ENCODE data around the gene POM121L12. TPM values are rescaled to one million over a fixed set of nuclear protein-coding genes. Genes with fewer than 3 reads are reported as not detected.

The POM121L12 gene
- total RNA-seq = not detected in 2 replicates
- not detected in 2 replicates for polyA plus RNA-seq

DNA sequence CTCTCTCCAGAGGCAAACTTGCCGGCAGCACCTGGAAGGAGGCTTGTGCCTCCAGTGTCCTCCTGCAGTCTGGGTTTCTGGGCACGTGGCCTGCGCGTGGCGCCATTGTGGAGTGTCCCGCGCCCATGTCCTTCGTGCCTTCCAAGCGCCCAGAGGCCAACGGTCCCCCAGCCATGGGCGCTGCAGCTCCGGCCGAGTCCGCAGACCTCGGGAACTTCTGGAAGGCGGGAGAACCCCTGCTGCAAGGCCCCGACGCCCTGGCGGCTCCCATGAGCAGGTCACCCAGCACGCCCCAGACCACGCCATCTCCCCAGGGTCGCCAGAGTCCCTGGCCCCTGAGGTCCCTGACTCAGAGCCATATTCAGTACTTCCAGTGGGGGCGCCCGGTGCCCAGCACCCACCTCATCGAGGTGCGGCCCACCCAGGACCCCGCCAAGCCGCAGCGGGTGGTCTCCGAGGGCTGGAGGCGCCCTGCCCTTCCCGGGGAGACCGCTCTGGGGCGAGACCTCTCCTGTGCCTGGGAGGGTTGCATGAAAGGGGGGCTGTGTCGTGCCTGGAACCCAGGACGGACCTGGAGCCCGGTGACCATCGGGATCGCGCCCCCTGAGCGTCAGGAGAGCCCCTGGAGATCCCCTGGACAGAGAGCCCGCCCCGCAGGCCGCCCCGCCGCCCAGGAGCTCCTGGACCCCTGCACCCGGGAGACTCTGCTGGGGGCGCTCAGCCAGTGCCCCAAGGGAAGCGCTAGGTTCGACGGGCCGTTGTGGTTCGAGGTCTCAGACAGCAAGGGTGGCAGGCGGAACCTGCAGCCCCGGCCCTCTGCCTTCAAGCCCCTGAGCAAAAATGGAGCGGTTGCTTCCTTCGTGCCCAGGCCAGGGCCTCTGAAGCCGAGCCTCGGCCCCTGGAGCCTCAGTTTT is at the start of gene POM121L12:
TSS of gene POM121L12 (plus strand) at position 135 of the 914 bp plus-strand sequence. CDS start at position 174, 39 bp downstream.
- no peaks in the 10 kb centered on the region for H3K9me2 ChIP-seq (replicated peaks; ENCODE audit: insufficient read depth)
- H3K9me3 ChIP-seq (ENCODE audit: low read depth) = no peaks in the 10 kb centered on the region
- H2AFZ ChIP-seq = no peak within 1 kb of the TSS
- no peak for DNase-seq (ENCODE audit: low spot score)
- H3K27ac ChIP-seq = no peak within 1 kb of the TSS
- no peak within 1 kb of the TSS for H3K4me3 ChIP-seq
- no peaks in the 10 kb centered on the region for H3K4me1 ChIP-seq (ENCODE audit: insufficient read depth)
- WGBS (ENCODE audit: low lambda C conversion rate, missing lambda C conversion rate) = 96% methylated on average over 49 of the region's 59 CpGs
- H3K36me3 ChIP-seq (replicated peaks; ENCODE audit: insufficient read depth, low read depth) = no peaks in the 10 kb centered on the region
- no peak within 1 kb of the TSS for H3K4me2 ChIP-seq
- no peaks in the 10 kb centered on the region for H3K79me2 ChIP-seq
- no peak for TF ChIP-seq EZH2phosphoT487 (IDR thresholded peaks at IDR 0.05; ENCODE audit: low read depth, severe bottlenecking, unreplicated experiment)
- no peak for TF ChIP-seq CTCF (IDR thresholded peaks at IDR 0.05; ENCODE audit: poor library complexity)
- no peak for TF ChIP-seq EZH2 (IDR thresholded peaks at IDR 0.05; ENCODE audit: borderline replicate concordance)
- H4K20me1 ChIP-seq (ENCODE audit: insufficient read depth, poor library complexity, severe bottlenecking) = no peaks in the 10 kb centered on the region
- H3K27me3 ChIP-seq = no peaks in the 10 kb centered on the region

DNA sequence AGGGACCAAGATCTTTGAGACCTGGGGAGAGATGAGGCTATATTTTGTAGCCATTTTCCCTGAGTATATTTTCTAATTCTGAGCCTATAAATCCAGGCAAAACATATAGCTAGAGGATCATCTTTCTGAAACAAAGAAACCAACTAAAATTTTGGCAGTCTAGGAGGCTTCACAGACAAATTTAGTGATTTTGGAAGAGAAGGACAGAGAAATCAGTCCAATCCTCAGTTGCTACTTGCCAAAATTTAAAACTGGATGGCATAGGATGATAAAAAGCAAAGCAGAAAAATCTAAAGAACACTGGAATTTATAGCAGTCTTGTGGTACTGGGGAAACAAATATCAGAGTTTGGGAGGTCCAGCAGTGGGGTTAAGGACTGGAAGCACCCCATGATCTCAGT is 43.4 kb upstream of the POM121L12 start:
- Histone ChIP-seq H3K79me2 (no peaks in the 10 kb centered on the region), H4K20me1 (ENCODE audit: insufficient read depth, poor library complexity, severe bottlenecking) (no peaks in the 10 kb centered on the region), H2AFZ (no peak overlapping the region), H3K27ac (no peak overlapping the region), H3K27me3 (no peaks in the 10 kb centered on the region), H3K4me1 (ENCODE audit: insufficient read depth) (no peaks in the 10 kb centered on the region), H3K36me3 (replicated peaks; ENCODE audit: insufficient read depth, low read depth) (no peaks in the 10 kb centered on the region), H3K9me2 (replicated peaks; ENCODE audit: insufficient read depth) (no peaks in the 10 kb centered on the region), H3K9me3 (ENCODE audit: low read depth) (no peaks in the 10 kb centered on the region), H3K4me3 (no peak overlapping the region), H3K4me2 (no peak overlapping the region)
- no peak for TF ChIP-seq EZH2 (IDR thresholded peaks at IDR 0.05; ENCODE audit: borderline replicate concordance)
- DNase-seq (ENCODE audit: low spot score) = no peak

GRCh38 chr7:52992479-52993162 is 42.8 kb upstream of the POM121L12 start:
- Histone ChIP-seq H3K9me3 (ENCODE audit: low read depth) (no peaks in the 10 kb centered on the region), H3K4me1 (ENCODE audit: insufficient read depth) (no peaks in the 10 kb centered on the region), H3K27me3 (no peaks in the 10 kb centered on the region), H3K4me3 (no peak overlapping the region), H3K4me2 (no peak overlapping the region), H3K9me2 (replicated peaks; ENCODE audit: insufficient read depth) (no peaks in the 10 kb centered on the region), H3K36me3 (replicated peaks; ENCODE audit: insufficient read depth, low read depth) (no peaks in the 10 kb centered on the region), H3K79me2 (no peaks in the 10 kb centered on the region), H2AFZ (no peak overlapping the region), H4K20me1 (ENCODE audit: insufficient read depth, poor library complexity, severe bottlenecking) (no peaks in the 10 kb centered on the region), H3K27ac (no peak overlapping the region)
- DNase-seq (ENCODE audit: low spot score) = no peak
- WGBS (ENCODE audit: low lambda C conversion rate, missing lambda C conversion rate) = 86% methylated on average over 4 of the region's 4 CpGs
- TF ChIP-seq CTCF (IDR thresholded peaks at IDR 0.05; ENCODE audit: poor library complexity) (no peak), EZH2 (IDR thresholded peaks at IDR 0.05; ENCODE audit: borderline replicate concordance) (no peak), EZH2phosphoT487 (IDR thresholded peaks at IDR 0.05; ENCODE audit: low read depth, severe bottlenecking, unreplicated experiment) (no peak)

GRCh38 chr7:52995676-52996075 is 39.8 kb upstream of the POM121L12 start:
- Histone ChIP-seq H3K4me1 (ENCODE audit: insufficient read depth) (no peaks in the 10 kb centered on the region), H3K9me2 (replicated peaks; ENCODE audit: insufficient read depth) (no peaks in the 10 kb centered on the region), H3K27ac (no peak overlapping the region), H4K20me1 (ENCODE audit: insufficient read depth, poor library complexity, severe bottlenecking) (no peaks in the 10 kb centered on the region), H3K36me3 (replicated peaks; ENCODE audit: insufficient read depth, low read depth) (no peaks in the 10 kb centered on the region), H3K79me2 (no peaks in the 10 kb centered on the region), H3K27me3 (no peaks in the 10 kb centered on the region), H2AFZ (no peak overlapping the region), H3K4me3 (no peak overlapping the region), H3K9me3 (ENCODE audit: low read depth) (no peaks in the 10 kb centered on the region), H3K4me2 (no peak overlapping the region)
- WGBS (ENCODE audit: low lambda C conversion rate, missing lambda C conversion rate) = 60% methylated on average over 1 of the region's 1 CpG
- DNase-seq (ENCODE audit: low spot score) = no peak
- TF ChIP-seq EZH2 (IDR thresholded peaks at IDR 0.05; ENCODE audit: borderline replicate concordance) = no peak
- no peak for TF ChIP-seq EZH2phosphoT487 (IDR thresholded peaks at IDR 0.05; ENCODE audit: low read depth, severe bottlenecking, unreplicated experiment)
- no peak for TF ChIP-seq CTCF (IDR thresholded peaks at IDR 0.05; ENCODE audit: poor library complexity)
